GM21529 (cell line): ENCODE measurements around the gene SLC13A2.
"Not testable (repeated sequence)": the region's sequence is repeated elsewhere in the genome, so short reads cannot be mapped to it uniquely, and the experiment has no call there.

ENCODE experiments used
- ATAC-seq: cut with Tn5 transposase; IDR thresholded peaks from one replicate; pipeline ENCODE4 v1.9.1; 2021; ENCODE audit not compliant: unreplicated experiment

Gene SLC13A2

DNA sequence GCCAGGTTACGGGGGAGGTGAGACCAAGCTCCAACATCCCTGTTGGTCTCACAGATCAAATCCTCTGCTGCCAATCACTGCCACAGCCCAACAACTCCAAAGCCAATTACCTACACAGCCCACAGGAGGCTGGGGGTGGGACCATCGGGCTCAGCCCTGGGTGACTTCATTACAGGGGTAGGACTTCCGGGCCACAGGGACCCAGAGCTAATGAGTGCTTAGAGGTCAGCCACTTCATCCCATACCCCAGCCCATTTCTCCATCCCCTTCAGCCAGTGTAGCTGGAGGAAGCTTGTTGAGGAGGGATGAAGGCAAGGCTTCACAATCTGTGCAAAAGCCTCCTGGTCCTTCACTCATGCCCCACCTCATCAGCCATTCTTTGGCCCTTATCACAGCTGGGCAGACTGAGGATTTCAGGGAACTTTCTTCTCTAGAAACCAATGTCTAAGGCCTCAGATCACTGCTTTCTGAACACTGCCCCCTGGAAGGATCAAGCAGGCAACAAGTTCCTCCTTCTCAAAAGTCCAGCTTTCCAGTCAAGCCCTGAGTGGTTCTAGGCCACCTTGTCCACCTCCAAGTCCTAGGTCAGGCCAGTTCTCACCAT lies 38.5 kb downstream of the SLC13A2 start:
- no peak for ATAC-seq

DNA sequence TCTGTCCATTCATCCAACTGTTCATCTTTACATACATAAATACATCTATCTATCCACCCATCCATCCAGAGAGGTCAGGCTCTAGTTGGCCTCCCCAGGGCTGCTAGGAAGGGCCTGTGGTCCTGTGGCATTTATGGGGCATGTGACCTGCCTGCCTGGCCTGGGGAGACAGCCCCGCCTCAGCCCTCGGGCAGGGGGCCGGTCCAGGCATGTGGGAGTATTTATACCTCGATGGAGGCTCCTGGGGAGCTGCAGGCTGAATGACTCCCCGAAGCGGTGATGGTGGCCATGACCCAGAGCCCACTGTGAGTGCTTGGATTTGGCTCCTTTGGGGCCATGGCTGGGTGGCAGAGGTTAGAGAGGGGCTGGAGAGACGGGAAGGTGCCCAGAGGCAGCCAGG lies 40.0 kb downstream of the SLC13A2 start:
- ATAC-seq: no peak

DNA sequence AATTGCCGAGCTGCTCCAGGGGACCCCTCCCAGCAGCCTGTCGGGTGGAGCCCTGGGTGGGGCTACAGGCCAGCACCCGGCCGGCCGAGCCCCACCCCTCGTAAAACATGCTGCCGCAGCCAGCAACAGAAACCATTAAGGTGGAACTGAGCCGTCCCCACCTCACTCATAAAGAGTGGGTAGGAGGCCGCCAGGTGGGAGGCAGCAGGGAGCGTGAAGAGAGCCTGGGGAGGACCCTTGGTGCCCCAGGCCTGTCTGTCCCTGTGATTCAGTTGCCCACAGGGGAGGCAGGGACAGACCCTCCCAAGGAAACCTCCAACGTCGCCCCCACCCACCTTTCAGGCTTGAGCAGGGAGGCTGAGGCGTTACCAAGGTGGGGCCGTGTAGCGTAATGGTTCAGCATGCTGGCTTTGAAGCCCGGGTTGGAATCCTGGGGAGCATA lies 41.1 kb downstream of the SLC13A2 start:
- ATAC-seq: no peak

DNA sequence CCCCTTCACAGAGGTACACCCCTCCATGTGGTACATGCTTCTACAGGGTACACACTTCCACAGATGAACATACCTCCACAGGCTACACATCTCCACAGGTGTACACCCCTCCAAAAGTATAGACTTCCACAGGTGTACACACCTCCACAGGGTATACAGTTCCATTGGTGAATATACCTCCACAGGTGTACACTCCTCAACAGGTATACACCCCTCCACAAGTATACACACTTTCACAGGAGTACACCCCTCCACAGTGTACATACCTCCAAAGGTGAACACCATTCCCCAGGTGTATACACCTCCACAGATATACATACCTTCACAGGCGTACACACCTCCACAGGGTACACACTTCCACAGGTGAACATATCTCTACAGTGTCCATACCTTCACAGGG lies 42.1 kb downstream of the SLC13A2 start:
- no peak for ATAC-seq

DNA sequence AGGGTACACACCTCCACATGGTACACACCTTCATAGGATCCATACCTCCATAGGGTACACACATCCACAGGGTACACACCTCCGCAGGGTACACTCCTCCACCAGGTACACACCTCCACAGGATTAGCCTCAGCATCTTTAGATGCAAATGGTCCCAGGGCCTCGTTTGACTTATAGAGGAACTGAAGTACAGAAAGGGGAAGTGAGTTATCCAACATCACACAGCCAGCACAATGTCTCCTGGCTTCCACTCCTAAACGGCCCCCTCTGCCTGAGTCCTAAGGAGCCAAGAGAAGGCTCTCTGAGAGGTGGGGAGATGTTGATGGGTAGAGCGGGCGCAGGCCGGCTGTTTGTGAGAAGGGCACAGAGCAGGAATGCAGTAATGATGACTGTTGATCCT lies 44.7 kb downstream of the SLC13A2 start:
- no peak for ATAC-seq

DNA sequence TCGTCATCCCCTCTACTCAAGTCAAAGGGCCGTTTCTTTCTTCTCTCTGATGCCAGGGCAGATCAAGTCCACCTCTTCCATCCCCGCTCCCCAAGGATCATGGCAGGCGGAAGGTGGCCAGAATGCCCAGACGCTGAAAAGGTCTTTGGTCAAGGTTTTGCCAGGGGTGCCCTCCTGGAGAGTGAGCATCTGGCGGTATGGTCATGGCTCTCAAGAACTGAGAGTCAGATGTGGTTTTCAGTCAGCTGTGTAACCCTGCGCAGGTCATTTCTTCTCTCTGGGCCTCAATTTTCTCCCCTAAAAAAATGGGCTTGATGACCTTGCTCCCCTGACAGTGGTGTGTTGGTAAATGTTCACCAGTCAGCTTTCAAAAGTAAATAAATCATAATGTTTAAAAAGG lies 45.1 kb downstream of the SLC13A2 start:
- no peak for ATAC-seq

DNA sequence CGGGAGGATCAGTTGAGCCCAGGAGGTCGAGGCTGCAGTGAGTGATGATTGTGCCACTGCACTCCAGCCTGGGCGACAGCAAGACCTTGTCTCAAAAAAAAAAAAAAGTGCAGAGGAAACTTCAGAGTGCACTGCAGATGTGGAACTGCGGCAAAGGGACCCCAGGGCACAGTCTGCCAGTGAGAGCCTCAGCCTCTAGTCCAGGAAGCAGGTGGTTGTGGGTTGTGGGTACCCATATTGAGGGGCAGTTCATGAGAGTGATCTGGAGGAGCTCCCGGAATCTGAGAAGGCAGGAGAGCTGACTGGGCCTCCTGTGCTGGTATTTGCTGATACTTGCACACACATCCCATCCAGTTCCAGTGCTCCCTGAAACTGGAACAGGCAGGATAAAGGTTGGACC lies 45.8 kb downstream of the SLC13A2 start:
- ATAC-seq: no peak

DNA sequence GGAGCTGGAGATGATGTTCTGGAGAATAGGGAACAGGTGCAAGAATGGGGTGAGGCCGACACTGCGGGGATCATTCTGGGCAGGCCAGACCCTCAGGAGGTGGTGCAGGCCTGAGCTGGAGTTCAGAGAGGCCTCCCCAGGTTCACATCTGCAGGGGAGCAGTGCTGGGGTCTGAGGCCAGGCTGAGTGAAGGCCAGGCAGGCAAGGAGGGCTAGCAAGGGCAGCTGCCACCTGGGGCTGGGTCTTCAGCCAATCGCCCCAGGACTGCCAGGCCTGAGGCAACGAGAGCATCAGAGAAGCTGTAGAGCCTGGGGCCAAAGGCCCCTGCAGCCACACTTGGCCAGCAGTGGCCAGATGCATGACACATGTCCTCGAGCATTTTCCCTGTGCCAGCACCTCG lies 47.2 kb downstream of the SLC13A2 start:
- no peak for ATAC-seq

DNA sequence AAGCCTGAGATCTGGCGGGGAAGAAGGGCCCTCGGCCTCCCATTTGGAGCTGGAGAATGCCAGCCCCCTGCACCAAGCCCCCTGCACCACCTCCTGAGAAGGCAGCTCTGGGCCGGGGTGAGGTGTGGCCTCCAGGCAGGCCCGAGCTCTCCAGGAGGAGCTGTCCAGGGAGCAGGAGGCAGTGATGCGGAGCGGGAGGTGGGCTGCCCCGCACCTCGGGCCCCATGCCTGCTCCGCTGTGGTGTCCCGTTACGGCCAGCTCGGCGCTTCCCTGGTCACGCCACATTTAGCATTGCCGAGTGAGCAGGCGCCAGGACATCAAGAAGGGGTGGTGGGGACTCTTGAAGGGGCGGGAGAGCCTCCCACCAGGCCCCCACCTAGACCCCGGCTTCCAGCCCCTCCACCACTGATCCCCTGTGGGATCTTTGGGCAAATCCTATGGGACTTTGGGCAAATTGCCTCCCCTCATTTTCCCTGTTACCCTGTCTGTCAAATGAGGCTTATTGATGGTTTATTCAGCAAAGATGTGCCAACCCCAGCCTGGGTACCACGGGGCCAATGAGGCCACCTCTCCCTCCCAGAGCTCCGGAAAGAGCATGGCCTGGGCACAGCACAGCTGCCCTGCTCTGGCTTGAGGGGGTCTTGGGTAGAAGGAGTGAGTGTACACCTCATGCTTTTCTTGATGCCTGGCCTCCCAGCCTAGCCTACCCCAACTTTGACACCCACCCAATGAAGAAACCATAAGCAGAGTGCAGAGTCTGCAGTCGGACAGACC lies 48.1 kb downstream of the SLC13A2 start:
- no peak for ATAC-seq

DNA sequence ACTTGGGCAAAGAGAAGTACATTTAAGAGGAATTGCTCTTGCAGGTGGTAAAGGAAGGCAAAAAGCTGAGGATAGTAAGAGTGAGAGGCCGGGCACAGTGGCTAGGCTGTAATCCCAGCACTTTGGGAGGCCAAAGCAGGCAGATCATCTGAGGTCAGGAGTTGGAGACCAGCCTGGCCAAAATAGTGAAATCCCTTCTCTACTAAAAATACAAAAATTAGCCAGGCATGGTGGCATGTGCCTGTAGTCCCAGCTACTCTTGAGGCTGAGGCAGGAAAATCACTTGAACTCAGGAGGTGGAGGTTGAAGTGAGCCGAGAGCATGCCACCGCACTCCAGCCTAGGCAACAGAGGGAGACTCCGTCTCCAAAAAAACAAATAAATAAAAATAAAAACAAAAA lies 48.8 kb downstream of the SLC13A2 start:
- not testable (repeated sequence) for ATAC-seq

DNA sequence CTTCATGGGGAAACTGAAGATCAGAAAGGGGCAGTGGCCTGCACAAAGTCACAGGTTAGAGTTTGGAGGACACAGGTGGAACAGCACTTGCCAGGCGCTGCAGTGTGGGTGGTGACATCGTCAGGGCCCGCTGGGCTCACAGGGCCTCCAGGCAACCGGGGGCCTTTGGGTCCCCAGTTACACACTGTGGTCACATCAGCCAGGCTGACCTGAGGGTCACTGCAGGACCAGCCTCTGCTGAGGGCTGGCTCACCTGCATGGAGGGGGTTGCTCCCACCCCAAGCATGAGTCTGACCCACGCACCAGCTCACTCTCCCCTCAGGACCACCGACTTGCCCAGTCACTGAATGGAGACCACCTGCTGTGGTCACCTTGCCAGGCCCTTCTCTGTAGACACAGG lies 49.7 kb downstream of the SLC13A2 start:
- no peak for ATAC-seq

DNA sequence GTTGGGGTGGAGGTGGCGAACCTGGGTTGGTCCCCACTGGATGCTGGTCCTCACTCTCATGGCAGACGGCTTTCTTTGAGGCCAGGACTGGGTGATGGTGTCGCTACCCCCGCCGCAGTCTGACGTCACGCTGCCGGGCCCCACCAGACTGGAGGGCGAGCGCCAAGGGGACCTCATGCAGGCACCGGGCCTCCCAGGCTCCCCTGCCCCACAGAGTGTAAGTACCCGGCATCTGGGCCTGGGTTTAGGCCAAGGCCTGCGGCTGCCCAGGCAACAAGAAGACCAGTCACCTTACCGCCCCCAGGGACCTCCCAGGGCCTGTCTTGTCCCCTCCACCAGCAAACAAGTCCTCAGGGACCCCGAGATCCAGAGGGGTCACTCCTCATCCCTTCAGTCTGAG lies 50.4 kb downstream of the SLC13A2 start:
- no peak for ATAC-seq

DNA sequence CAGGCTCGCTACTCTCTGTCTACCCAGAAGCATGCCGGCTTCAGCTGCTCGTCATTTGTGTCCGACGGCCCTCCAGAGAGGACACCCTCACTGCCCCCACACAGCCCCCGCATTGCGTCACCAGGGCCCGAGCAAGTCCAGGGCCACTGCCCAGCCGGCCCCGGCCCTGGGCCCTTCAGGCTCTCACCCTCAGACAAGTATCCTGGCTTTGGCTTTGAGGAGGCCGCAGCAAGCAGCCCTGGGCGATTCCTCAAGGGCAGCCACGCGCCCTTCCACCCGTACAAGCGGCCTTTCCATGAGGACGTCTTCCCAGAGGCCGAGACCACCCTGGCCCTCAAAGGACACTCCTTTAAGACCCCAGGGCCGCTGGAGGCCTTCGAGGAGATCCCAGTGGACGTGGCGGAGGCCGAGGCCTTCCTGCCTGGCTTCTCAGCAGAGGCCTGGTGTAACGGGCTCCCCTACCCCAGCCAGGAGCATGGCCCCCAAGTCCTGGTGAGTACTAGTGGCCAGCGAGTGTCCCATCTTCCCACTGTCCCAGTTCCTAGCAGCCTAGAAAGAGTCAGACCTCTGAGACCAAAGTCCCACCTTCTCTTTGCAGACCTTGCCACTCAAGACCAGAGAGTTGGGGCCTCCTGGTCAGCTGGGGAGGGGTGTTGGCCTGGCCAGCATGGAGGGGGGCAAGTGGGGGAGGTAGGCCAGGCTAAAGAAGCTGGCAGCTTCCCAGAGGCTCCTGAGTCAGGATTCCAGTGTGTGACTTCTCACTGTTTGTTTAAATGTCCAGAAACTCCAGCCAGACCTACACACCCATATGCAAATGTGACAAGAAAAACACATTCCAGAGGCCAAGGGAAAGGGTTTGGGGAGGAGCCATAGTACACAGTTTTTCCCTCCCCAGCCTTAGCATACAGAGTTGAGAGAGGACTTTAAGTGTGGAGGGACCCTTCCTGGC lies 51.3 kb downstream of the SLC13A2 start:
- ATAC-seq: no peak

DNA sequence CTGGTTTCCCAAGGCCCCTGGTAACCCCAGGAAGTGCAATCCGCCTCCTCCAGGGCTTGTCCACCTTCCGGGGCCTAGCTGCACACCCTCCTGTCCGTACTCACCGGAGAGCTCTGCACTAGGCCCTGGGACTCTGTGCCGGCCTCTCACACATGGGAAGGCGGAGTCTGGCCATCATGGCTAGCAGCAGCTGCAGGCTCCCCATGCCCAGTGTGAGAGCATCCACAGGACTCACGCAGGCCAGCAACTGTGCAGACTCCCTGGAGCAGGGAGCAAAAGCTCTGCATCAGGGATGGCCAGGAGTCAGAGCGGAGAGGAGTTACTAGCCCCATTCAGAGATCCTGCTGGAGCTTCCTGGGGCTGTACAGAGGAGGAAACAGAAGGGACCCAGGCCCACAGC lies 52.9 kb downstream of the SLC13A2 start:
- no peak for ATAC-seq

DNA sequence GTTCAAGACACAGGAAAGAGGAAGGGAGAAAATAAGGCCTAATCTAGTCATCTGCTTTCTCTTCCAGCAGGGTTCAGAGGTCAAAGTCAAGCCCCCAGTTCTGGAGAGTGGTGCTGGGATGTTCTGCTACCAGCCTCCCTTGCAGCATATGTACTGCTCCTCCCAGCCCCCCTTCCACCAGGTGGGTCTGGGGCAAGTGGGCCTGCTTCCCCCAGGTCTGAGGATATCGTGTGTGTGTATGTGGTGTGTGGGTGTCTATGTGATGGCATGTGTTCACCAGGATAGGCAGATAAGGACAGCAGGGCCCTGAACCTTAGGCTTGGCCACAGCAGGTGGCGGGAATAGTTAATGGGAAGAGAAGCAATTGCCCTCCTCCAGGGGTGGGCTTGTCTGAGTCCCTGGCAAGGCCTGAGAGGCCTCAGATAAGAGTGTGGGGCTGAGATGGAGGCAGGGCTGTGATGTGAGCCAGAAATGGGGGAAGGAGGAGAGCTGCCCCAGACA lies 53.8 kb downstream of the SLC13A2 start:
- ATAC-seq: no peak

DNA sequence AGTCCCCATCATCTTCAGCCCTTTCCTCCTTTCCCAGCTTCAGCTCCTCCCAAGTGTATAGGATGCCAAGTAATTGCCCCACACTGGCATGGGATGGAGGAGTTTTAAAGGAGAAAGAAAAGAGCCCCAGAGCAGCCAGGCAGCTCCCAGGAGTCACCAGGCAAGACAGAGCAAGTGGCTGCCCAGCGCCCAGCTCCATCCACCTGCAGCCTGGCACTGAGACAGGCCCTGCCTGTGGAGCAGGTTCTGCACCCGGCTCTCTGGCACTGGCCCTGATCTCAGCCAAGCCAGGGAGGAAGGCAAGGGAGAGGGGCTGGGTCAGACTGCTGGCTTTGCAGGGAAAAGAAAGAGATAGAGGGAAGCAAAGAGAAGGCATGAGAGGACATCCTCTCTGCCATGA lies 54.4 kb downstream of the SLC13A2 start:
- ATAC-seq: no peak

DNA sequence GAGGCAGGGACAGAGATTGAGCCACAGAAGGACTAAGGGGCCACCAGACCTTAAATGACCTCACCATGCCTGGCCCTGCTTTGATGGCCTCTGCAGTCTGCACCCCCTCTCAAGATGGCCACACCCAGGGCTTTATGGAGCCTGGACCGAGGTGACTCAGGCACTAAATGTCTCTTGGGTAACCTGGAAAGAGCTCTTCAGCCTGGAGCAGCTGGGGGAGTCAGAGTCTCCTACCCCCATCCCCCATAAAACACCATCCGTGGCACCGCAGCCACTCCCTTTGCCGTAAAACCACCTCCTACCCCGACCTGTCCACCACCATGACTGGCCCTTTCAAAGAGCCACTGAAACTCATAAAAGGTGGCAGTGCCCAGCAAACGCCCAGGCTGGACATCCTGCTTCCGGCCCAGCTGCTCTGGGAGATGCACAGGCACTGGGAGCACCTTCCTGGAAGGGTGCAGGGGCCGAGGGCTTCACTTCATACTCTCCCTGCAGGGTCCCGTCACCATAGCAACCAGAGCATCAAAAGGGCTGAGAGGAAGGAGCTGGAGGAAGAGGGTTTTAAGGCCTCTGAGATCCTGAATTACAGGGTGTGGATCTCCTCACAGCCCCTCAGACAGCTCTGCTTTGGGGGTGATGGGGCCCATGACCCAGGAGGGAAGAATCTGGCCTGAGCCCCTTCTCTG lies 55.0 kb downstream of the SLC13A2 start:
- ATAC-seq: no peak

DNA sequence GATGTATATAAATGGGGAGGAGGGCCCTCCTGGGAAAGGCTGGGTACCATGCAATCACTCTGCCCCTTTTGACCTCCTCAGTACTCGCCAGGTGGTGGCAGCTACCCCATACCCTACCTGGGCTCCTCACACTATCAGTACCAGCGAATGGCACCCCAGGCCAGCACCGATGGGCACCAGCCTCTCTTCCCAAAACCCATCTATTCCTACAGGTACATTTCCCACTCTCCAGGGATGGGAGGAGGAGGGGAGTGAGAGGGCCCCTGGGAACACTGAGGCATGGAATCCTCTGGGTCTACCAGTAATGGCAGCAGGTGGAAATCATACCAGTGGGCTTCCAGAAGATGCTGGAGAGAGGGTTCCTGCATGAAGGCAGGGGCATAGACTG lies 55.6 kb downstream of the SLC13A2 start:
- no peak for ATAC-seq

DNA sequence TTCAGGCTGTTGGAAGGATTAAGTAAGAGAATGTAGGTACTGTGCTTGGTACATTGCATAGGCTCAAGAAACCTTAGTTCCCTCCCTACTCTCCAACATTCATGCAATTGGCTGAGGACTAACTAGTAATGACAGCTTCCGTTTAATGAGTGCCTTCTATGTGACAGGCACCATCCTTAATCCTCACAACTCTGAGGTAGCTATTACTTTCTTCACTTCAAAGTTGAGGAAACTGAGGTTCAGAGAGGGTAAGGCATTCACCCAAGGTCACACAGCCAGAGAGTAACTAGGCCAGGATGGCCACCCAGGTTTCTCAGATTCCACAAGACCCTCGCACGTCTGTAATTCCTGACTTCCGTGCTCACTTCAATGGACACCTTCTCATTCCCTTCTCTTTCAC lies 56.8 kb downstream of the SLC13A2 start:
- no peak for ATAC-seq

DNA sequence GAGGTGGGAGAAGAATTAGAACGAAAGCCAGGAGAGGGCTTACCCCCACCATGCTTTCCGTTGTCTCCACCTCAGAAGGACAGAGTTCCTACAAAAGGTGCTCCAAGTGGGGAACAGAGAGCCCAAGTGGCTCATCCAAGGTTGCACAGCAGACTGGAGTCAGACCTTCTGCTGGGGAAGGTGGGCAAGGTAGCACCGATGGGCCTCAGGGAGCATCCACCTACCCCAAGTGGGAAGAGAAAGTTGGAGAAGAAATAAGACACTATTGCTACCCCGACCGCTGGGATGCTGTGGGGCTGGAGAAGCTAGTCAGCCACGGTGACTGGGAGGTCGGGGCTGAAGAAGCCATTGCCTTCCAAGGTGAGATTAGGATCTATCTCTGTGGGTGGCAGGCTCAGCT lies 57.5 kb downstream of the SLC13A2 start:
- ATAC-seq: no peak
